GM18507 (cell line): Measurements from ENCODE around the gene TSHZ1.

Experiments used
- DNase-seq: peaks from one replicate; pipeline ENCODE4 v3.0.0; 2011; ENCODE audit warnings: low read depth; ENCODE audit not compliant: insufficient read length; ENCODE audit errors: extremely low spot score
- FAIRE-seq: peaks from 2 replicates; lab custom pipeline; 2011; peaks lifted over from hg19 to GRCh38; lab: Jason Lieb, UNC

The TSHZ1 gene, protein sequence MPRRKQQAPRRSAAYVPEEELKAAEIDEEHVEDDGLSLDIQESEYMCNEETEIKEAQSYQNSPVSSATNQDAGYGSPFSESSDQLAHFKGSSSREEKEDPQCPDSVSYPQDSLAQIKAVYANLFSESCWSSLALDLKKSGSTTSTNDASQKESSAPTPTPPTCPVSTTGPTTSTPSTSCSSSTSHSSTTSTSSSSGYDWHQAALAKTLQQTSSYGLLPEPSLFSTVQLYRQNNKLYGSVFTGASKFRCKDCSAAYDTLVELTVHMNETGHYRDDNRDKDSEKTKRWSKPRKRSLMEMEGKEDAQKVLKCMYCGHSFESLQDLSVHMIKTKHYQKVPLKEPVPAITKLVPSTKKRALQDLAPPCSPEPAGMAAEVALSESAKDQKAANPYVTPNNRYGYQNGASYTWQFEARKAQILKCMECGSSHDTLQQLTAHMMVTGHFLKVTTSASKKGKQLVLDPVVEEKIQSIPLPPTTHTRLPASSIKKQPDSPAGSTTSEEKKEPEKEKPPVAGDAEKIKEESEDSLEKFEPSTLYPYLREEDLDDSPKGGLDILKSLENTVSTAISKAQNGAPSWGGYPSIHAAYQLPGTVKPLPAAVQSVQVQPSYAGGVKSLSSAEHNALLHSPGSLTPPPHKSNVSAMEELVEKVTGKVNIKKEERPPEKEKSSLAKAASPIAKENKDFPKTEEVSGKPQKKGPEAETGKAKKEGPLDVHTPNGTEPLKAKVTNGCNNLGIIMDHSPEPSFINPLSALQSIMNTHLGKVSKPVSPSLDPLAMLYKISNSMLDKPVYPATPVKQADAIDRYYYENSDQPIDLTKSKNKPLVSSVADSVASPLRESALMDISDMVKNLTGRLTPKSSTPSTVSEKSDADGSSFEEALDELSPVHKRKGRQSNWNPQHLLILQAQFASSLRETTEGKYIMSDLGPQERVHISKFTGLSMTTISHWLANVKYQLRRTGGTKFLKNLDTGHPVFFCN (N-terminal part only)

GRCh38 chr18:75210274-75211001 is at the start of gene TSHZ1:
TSHZ1 (plus strand) TSS chr18:75210797; CDS start chr18:75211877, 1,080 bp downstream.
- DNase-seq (peak; percentile 63), FAIRE-seq (peak; percentile 95)

DNA sequence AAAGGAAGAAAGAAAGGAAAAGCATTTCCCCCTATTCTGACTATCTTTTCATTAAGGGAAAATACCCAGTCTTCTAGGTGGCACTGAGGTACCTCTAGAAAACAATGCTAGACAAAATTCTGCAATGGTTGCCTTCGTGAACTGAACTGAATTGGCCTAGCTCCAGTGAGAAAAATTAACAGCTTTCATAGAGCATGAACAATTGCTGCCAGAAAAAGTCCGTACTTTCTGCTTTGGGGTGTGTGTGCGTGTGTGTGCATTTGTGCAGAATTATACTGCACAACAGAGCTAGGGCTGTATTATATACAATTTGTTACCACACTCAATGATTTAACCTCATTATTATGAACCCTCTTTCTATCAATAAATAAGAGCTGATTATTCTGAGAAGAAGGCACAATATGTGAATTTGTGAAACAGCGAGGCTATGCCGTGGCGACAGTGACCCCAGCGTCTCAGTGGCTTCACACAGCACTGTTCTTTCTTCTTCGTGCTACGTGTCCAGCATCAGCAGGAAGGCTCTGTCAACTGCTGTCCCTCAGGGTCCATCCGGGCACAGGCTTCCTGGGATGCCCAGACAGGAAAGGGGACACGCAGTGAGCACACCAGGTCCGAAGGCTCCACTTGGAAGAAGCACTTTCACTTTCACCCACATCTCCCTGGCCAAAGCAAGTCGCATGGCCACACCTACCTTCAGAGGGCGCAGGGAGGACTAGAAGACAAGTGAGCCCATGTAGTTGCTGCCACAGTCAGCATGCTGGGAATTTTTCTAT is 49.2 kb upstream of the TSHZ1 start:
- DNase-seq (no peak), FAIRE-seq (peak; percentile 61)

DNA sequence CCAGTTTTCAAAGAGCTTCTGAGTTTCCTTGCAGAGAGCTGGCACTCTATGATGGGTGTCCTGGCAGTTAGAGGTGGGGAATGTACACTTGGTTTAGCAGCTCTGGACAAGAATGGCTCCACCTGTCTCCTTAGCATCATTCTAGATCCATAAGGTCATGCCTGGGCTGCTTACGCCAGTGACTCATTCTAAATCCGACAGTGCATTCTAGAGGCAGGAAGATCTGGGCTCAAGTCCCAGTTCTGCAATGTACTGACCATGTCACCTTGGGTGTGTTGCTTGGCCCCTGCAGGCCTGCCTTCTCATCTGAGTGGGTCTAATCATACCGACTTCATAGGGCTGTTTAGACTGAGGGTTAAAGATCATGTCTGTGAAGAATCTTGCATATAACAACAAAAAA is 48.1 kb upstream of the TSHZ1 start:
- no peak for DNase-seq
- no peak for FAIRE-seq

GRCh38 chr18:75162978-75163377 is 47.6 kb upstream of the TSHZ1 start:
- FAIRE-seq, result no peak
- DNase-seq, result no peak

DNA sequence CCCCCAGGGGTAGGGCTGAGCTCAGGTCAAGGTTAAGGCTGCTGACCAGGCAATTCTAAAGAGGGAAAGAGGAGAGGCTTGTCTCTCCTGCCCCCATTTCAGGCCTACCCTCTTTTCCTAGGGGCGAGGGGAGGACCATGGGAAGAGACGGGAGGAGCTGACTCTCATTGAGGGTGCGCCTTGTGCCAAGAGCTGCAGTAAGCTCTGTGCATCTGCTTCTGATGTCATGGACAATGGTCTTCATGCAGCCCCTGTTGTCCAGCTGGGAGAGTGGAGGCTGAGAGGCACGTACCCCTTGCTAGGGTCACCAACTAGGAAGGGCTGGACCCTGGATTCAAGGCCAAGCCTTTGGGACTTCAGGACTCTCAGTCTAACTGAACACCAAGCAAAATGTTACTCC is 46.9 kb upstream of the TSHZ1 start:
- DNase-seq (no peak), FAIRE-seq (no peak)

DNA sequence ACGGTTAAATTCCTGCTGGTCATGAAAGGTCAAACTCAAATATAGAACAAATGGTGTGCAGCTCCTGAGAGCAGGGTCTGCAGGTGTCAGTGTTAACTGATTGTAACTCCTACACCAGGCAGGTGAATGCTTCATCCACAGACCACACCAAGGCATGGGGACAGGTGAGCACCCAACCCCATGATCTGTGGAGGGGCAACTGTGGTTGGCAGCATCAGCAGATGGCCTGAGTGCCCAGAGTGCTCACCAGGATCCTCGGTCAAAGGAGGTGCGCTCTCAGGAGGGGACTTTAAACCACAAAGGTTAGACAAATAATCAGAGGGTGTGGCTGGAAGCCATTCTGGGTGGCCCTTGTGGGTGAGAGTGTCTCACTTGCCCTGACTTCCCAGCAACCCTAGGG is 46.1 kb upstream of the TSHZ1 start:
- DNase-seq (no peak), FAIRE-seq (no peak)

DNA sequence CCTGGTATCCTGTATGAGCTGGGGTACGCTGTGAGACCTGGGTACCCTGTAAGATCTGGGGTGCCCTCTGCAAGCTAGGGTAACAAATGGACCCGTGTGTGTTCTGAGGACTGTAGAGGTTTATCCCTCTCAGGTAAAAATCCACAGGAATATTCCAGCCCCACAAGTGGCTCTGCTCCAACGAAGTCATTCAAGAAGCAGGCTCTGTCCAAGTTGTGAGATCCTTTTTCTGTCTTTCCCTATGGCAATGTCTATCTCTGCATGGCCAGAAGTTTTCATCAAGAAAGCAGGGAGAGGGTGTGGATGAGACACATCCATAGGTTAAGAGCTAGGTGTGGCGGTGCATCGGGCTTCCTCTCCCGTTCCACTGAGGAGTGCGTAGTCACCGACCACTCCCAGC is 44.7 kb upstream of the TSHZ1 start:
- FAIRE-seq (no peak), DNase-seq (no peak)

DNA sequence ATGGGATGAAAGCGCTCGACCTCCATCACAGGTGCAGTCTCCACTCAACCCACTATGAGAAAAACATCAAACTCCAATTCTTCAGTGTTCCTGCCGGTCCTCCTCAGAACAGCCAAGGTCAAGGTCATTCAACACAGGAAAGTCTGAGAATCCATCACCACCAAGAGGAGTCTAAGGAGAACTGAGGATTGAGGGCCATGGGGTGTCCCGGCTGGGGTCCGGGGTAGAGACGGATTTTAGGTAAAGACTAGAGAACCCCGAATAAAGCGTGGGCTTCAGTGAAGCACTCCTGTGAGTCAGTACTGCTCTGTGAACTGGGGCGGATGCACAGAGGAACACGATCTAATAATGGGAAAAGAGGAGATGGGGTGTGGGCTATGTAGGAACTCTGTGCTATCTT is 43.5 kb upstream of the TSHZ1 start:
- DNase-seq (no peak), FAIRE-seq (no peak)

GRCh38 chr18:75167759-75168618 is 42.6 kb upstream of the TSHZ1 start:
- FAIRE-seq, result no peak
- DNase-seq, result no peak

DNA sequence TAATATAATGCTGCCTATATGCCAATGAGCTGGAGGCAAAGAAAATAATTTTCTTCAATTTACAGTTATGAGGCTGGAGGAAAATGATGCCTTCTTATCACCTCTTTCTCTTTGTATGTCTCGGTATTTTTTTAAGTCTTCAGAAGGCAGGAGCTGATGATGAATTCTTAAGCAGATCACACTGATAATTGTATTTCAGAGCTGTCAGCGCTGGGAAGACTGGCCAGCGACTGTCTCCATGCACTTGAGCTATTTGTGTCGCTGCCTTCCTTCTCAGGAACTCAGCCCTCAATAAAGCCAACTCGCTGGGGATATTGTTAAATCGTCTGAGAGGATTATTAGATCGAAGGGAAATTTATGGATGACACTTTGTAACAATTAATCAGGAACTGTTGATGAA is 42.0 kb upstream of the TSHZ1 start:
- FAIRE-seq (no peak), DNase-seq (no peak)

GRCh38 chr18:75169411-75169810 is 41.2 kb upstream of the TSHZ1 start:
- DNase-seq (no peak), FAIRE-seq (no peak)

GRCh38 chr18:75170022-75170789 is 40.4 kb upstream of the TSHZ1 start:
- DNase-seq (no peak), FAIRE-seq (no peak)

- no peak for FAIRE-seq
Measured at GRCh38 chr18:75170916-75171315, 39.7 kb upstream of the TSHZ1 start.

DNA sequence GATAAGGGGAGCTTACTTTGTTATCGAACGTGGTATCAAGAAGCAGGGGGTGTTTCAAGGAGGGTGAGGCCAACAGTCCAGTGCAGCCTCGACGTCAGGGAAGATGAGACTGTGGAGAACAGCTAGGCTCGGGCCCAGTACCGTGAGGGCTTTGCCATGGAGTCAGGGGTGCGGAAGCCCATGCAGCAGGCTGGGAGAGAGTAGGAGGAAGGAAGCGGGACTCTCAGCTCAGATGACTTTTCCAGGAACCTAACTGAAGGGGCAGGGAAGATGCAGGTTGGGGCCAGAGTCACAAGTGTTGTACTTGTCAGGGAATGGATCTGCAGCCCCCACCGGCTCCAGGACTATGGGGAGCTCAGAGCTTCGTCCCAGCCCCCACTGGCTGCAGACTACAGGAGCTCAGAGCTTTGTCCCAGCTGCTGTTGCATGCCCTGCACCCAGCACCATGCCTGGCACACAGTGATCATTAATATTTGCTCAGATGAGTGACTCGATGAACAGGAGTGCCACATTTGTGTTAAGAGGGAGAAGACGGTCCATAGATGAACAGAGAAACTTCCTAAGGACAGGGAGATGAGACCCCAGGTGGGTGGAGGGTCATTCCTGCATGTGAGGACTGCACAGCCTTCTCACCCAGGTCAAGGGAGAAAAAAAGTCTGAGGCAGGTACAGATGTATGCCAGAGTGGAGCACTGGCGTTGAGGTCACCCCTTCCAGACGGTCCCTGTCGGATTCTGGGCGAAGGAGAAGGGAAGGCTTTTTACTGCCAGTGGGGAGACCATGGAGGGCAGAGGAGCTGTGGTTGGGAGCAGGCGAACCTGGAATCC is 38.1 kb upstream of the TSHZ1 start:
- FAIRE-seq (no peak), DNase-seq (no peak)

More at GRCh38 chr18:75170916-75171315, 39.7 kb upstream of the TSHZ1 start:
- DNase-seq, result no peak

DNA sequence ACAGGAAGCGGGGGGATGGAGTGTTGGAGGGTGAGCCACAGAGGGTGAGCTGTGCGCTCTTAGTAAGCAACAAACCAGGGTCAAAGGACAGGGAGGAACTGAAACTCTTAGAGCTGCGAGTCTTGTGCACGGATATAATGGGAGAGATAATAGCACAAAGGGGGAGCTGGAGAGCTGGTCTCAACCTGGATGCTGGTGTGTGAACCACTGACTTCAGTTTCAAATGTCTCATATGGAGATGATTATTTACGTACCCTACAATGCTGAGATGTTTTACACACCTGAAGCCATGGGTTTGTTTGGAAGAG is 37.5 kb upstream of the TSHZ1 start:
- DNase-seq (peak; percentile 59), FAIRE-seq (peak; percentile 93)

GRCh38 chr18:75173738-75174137 is 36.9 kb upstream of the TSHZ1 start:
- FAIRE-seq, result no peak
- no peak for DNase-seq

- FAIRE-seq (no peak), DNase-seq (no peak)
Measured at GRCh38 chr18:75176849-75177248, 33.7 kb upstream of the TSHZ1 start.
